NCI-H774 (cell line): Measurements from ENCODE around the gene TRAT1.

Source experiments
- DNase-seq: peaks from one replicate; lab custom pipeline; 2025; lab: John Stamatoyannopoulos, UW

The TRAT1 gene

GRCh38 chr3:108862865-108863798, 40.5 kb downstream of the TRAT1 start:
- DNase-seq, result no peak

GRCh38 chr3:108863799-108864135, 41.2 kb downstream of the TRAT1 start:
- DNase-seq, result no peak

GRCh38 chr3:108877901-108878300, 55.3 kb downstream of the TRAT1 start:
- no peak for DNase-seq

- DNase-seq, result no peak
These were observed 57.3 kb downstream of the TRAT1 start for GRCh38 chr3:108879915-108880314.

- DNase-seq, result no peak
These were observed 60.2 kb downstream of the TRAT1 start for GRCh38 chr3:108882762-108883161.

- DNase-seq, result no peak
These were observed 60.8 kb downstream of the TRAT1 start for GRCh38 chr3:108883373-108883772.

GRCh38 chr3:108887121-108887520, 64.5 kb downstream of the TRAT1 start:
- no peak for DNase-seq

- DNase-seq, result no peak
These were observed 65.2 kb downstream of the TRAT1 start for GRCh38 chr3:108887777-108888176.

GRCh38 chr3:108891833-108892232, 69.2 kb downstream of the TRAT1 start:
- no peak for DNase-seq

GRCh38 chr3:108894981-108895380, 72.4 kb downstream of the TRAT1 start:
- DNase-seq, result no peak

GRCh38 chr3:108897883-108898282, 75.3 kb downstream of the TRAT1 start:
- no peak for DNase-seq

GRCh38 chr3:108899530-108899929, 76.9 kb downstream of the TRAT1 start:
- DNase-seq, result no peak
